ENCODE measurements around the gene PODXL. TPM values are rescaled to one million over a fixed set of nuclear protein-coding genes. Genes with fewer than 3 reads are reported as not detected.

PODXL gene
- total RNA-seq, 1 experiment from 2014 or later = 727 TPM

DNA sequence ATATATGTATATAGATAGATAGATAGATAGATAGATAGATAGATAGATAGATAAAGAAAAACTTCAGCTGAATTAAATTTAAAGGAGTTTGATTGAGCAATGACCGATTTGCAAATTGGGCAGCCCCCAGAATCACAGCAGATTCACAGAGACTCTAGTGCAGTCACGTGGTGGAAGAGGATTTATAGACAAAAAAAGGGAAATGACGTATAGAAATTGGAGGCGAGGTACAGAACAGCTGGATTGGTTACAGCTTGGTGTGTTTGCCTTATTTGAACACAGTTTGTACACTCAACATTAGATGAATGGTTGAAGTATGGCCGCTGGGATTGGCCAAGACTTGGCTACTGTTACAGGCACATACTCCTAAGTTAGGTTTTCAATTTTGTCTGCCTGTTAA is 8.2 kb upstream of the PODXL start:
- no CpG with 5 or more reads among the region's 5 CpGs for WGBS (ENCODE audit: extremely low coverage, insufficient read length, low lambda C conversion rate)
- H3K27ac Mint-ChIP-seq = no peak overlapping the region
- no peaks in the 10 kb centered on the region for H3K79me1 ChIP-seq (ENCODE audit: insufficient read depth, low read depth, low read length, poor library complexity, severe bottlenecking)
- no peak overlapping the region for H2BK5ac ChIP-seq (ENCODE audit: insufficient read length, low read length)
- H3K27ac ChIP-seq (ENCODE audit: insufficient read length, low read depth, low read length) = no peak overlapping the region
- peaks cover 24 to 27% of the 10 kb centered on the region in 2 experiments for H3K4me1 Mint-ChIP-seq
- H3K4ac ChIP-seq (ENCODE audit: low read depth, low read length) = no peak overlapping the region
- no peak overlapping the region for H4K8ac ChIP-seq (replicated peaks; ENCODE audit: insufficient read length, low read depth, low read length)
- no peak overlapping the region for H3K14ac ChIP-seq (ENCODE audit: insufficient read depth, low read length)
- H2AFZ ChIP-seq (ENCODE audit: low read length) = no peak overlapping the region
- no peak overlapping the region for H2BK15ac ChIP-seq (ENCODE audit: low read depth, low read length)
- H2AK5ac ChIP-seq (ENCODE audit: insufficient read length, low read length) = no peak overlapping the region
- peaks cover 2% of the 10 kb centered on the region for H3K27me3 Mint-ChIP-seq (ENCODE audit: low read depth)
- DNase-seq = no peak
- H3K23ac ChIP-seq (ENCODE audit: insufficient read length, low read depth, low read length) = no peak overlapping the region
- no peak overlapping the region for H3K4me3 Mint-ChIP-seq
- H3K9ac ChIP-seq (ENCODE audit: extremely low read depth, insufficient read length, low read length) = no peak overlapping the region
- H3K9me3 Mint-ChIP-seq = no peaks in the 10 kb centered on the region
- H3T11ph ChIP-seq (ENCODE audit: low read length) = no peak overlapping the region
- no peaks in the 10 kb centered on the region for H3K27me3 ChIP-seq (ENCODE audit: insufficient read depth, low read length)
- H4K20me1 ChIP-seq (ENCODE audit: control insufficient read depth, insufficient read depth, insufficient read length) = no peaks in the 10 kb centered on the region
- no peak overlapping the region for H3K4me2 ChIP-seq (ENCODE audit: insufficient read depth, insufficient read length, low read length)
- H3K36me3 Mint-ChIP-seq (ENCODE audit: insufficient read depth in 1 of 3, low read depth in 3 of 3) = no peaks in the 10 kb centered on the region
- no peak overlapping the region for H4K5ac ChIP-seq (ENCODE audit: insufficient read length, low read depth, low read length)
- H3K23me2 ChIP-seq (ENCODE audit: insufficient read length, low read depth, low read length, poor library complexity, severe bottlenecking) = no peaks in the 10 kb centered on the region
- H3K4me1 ChIP-seq (ENCODE audit: insufficient read depth, low read length) = 0 out of 2 replicates have a peak, but pooled peaks cover 5% of the 10 kb centered on the region
- no peak overlapping the region for H3K18ac ChIP-seq (ENCODE audit: insufficient read length, low read depth, low read length)
- H2BK12ac ChIP-seq (ENCODE audit: insufficient read length, low read depth, low read length) = no peak overlapping the region
- H2BK120ac ChIP-seq (ENCODE audit: low read depth, low read length, poor library complexity, severe bottlenecking) = no peak overlapping the region
- no peak overlapping the region for H4K91ac ChIP-seq (ENCODE audit: insufficient read length, low read depth, low read length)
- H3K9me3 ChIP-seq (ENCODE audit: control insufficient read depth, low read depth, low read length) = no peaks in the 10 kb centered on the region
- no peak overlapping the region for H3K56ac ChIP-seq (ENCODE audit: insufficient read length, low read depth, low read length)
- H3K79me2 ChIP-seq (ENCODE audit: insufficient read depth, low read length) = no peaks in the 10 kb centered on the region
- H2BK20ac ChIP-seq (ENCODE audit: low read depth, low read length, poor library complexity, severe bottlenecking) = no peak overlapping the region
- TF ChIP-seq, protein P1, sequence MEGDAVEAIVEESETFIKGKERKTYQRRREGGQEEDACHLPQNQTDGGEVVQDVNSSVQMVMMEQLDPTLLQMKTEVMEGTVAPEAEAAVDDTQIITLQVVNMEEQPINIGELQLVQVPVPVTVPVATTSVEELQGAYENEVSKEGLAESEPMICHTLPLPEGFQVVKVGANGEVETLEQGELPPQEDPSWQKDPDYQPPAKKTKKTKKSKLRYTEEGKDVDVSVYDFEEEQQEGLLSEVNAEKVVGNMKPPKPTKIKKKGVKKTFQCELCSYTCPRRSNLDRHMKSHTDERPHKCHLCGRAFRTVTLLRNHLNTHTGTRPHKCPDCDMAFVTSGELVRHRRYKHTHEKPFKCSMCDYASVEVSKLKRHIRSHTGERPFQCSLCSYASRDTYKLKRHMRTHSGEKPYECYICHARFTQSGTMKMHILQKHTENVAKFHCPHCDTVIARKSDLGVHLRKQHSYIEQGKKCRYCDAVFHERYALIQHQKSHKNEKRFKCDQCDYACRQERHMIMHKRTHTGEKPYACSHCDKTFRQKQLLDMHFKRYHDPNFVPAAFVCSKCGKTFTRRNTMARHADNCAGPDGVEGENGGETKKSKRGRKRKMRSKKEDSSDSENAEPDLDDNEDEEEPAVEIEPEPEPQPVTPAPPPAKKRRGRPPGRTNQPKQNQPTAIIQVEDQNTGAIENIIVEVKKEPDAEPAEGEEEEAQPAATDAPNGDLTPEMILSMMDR (conservative IDR thresholded peaks at IDR 0.05) = no peak
